ENCODE data around the gene C3. TPM values are rescaled to one million over a fixed set of nuclear protein-coding genes. Genes with fewer than 3 reads are reported as not detected.
A peak's percentile ranks its signal among the peaks of the same experiment; 100 is the strongest.

C3 gene
- total RNA-seq, 3 donors from 2014 or later: 6.5 to 7.4 (median 6.7) TPM

DNA sequence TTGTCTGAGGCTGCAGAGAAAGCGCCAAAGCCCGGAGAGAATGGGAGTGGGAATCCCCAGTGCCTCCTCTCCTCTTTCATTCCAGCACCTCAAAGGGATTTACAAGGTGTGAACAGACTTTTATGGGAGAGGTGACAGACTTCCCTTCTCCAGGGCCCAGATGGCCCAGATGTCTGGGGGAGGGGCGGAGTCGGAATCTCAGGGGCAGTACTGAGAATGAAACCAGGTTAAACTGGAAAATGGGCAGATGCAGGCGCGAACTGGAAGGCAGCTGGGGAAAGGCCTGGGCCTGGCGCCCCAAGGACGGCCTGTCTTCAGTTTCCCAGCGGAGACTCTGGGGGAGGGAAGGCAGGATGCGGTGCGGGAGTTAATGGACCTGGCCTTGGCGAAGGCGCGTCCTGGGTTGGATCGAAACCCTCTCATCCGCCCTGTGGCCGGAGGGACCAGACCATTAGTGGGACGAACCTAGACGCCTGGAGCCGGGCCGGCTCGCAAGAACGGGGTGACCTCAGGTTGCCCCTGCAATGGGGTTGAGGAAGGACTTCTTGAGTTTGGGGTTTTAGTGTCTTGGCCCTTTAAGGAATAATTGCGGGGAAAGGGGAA, 18.4 kb upstream of the C3 start:
- H3K27me3 Mint-ChIP-seq (ENCODE audit: low read depth): no peaks in the 10 kb centered on the region
- DNase-seq (no peak), ATAC-seq (no peak)
- peaks cover 8% of the 10 kb centered on the region for H3K36me3 Mint-ChIP-seq (ENCODE audit: insufficient read depth)
- H3K4me3 Mint-ChIP-seq: peak overlapping the region; percentile 97
- no peaks in the 10 kb centered on the region for H3K9me3 Mint-ChIP-seq
- peaks cover 35% of the 10 kb centered on the region for H3K4me1 Mint-ChIP-seq (ENCODE audit: low read depth)

- peak; percentile 72 for DNase-seq
- peaks cover 8% of the 10 kb centered on the region for H3K36me3 Mint-ChIP-seq (ENCODE audit: insufficient read depth)
- no peaks in the 10 kb centered on the region for H3K9me3 Mint-ChIP-seq
- peak overlapping the region; percentile 97 for H3K4me3 Mint-ChIP-seq
- H3K4me1 Mint-ChIP-seq (ENCODE audit: low read depth): peaks cover 35% of the 10 kb centered on the region
- ATAC-seq: peak in 1 of 2 donors; percentile 8
- H3K27me3 Mint-ChIP-seq (ENCODE audit: low read depth): no peaks in the 10 kb centered on the region
Measured at GRCh38 chr19:6737873-6738786, 17.7 kb upstream of the C3 start.

DNA sequence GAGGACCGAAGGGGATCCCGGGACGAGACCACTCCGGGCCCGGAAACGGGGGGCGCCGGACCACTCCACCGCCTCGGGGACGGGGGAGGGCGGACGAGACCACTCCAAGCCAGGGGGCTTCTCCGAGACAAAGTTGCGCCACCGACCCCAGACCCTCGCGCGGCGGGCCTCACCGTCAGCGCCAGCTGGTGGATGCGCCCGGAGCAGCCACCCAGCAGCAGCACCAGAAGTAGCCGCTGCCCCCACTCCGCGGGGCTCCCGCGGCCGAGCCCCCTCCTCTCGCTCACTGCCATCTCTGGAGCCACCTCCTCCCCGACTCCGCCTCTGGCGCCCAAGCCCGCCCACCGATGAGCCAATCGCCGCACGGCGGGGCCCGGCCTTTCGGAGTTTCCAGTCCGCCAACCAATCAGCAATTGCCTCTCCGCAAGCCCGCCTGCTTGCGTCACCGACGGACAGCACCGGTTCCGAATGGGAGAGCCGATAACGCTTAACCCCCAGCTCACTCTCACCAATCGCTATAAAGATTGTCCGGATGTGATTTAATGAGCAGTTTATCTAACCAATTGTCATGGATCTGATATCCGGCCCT, 16.9 kb upstream of the C3 start, which contains the start of gene GPR108:
Gene GPR108 (minus strand): TSS at position 297 of the 589 bp plus-strand sequence. CDS start 4 bp downstream, at position 293.
- Mint-ChIP-seq H3K36me3 (ENCODE audit: insufficient read depth) (peaks cover 10% of the 10 kb centered on the region), H3K27me3 (ENCODE audit: low read depth) (no peaks in the 10 kb centered on the region), H3K9me3 (no peaks in the 10 kb centered on the region), H3K4me1 (ENCODE audit: low read depth) (peaks cover 35% of the 10 kb centered on the region), H3K4me3 (peak within 1 kb of the TSS; percentile 97)
- ATAC-seq (peak; percentile 78 to 82), DNase-seq (peak; percentile 98)

DNA sequence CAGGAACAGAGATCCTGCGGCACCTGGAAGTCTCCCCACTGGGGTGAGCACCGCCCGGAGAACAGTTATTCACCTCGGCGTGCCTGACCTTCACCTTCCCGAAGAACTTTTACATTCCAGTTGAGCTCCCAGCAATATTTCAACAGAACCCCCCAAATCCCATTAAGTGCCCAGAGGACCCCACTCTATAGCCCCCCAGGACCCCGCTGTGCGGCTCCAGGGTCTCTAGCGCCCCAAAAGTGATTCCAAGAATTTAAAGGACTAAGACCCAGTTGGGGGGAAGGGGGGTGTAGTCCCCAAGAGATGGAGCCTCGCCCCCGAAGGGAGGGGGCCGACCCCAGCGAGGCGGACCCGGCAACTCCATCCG, 16.4 kb upstream of the C3 start:
- H3K4me1 Mint-ChIP-seq (ENCODE audit: low read depth): peaks cover 35% of the 10 kb centered on the region
- H3K36me3 Mint-ChIP-seq (ENCODE audit: insufficient read depth): peaks cover 10% of the 10 kb centered on the region
- peak overlapping the region; percentile 97 for H3K4me3 Mint-ChIP-seq
- no peaks in the 10 kb centered on the region for H3K9me3 Mint-ChIP-seq
- no peaks in the 10 kb centered on the region for H3K27me3 Mint-ChIP-seq (ENCODE audit: low read depth)
- DNase-seq (no peak), ATAC-seq (peak; percentile 0 to 1)

GRCh38 chr19:6736169-6736916, 15.9 kb upstream of the C3 start:
- ATAC-seq: peak; percentile 16 to 23
- peak; percentile 48 for DNase-seq
- Mint-ChIP-seq H3K27me3 (ENCODE audit: low read depth) (no peaks in the 10 kb centered on the region), H3K36me3 (ENCODE audit: insufficient read depth) (peaks cover 10% of the 10 kb centered on the region), H3K4me1 (ENCODE audit: low read depth) (peaks cover 34% of the 10 kb centered on the region), H3K9me3 (no peaks in the 10 kb centered on the region), H3K4me3 (peak overlapping the region; percentile 97)

GRCh38 chr19:6735181-6735911, 14.9 kb upstream of the C3 start:
- H3K27me3 Mint-ChIP-seq (ENCODE audit: low read depth): no peaks in the 10 kb centered on the region
- H3K36me3 Mint-ChIP-seq (ENCODE audit: insufficient read depth): peaks cover 10% of the 10 kb centered on the region
- H3K4me3 Mint-ChIP-seq: peak overlapping the region; percentile 97
- DNase-seq (no peak), ATAC-seq (no peak)
- no peaks in the 10 kb centered on the region for H3K9me3 Mint-ChIP-seq
- H3K4me1 Mint-ChIP-seq (ENCODE audit: low read depth): peaks cover 28% of the 10 kb centered on the region

DNA sequence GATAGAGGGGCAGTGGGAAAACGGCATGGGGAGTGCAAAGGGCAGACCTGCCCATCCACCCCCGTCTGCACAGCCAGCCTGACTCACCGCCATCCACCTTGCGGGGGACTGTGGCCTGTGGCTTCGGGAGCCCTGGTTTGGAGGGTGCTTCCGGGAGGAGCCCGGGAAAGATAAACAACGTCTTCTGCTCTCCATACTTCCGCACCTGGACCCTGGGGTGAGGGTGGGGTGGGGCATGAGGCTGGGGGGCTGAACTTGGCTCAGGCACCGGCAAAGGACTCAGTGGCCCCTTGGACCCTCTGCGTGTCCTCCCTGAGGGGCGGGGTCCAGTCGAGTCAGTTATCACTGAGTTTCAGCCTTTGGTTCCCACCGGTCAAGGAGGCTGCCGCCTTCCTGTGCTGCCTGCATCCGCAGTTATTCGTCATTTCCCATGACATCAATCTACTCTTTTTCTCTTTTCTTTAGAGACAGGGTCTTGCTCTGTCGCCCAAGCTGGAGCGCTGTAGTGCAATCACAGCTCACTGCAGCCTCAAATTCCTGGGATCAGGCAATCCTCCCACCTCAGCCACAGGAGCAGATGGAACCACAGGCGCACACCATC, 13.7 kb upstream of the C3 start:
- Mint-ChIP-seq H3K4me1 (ENCODE audit: low read depth) (peaks cover 26% of the 10 kb centered on the region), H3K36me3 (ENCODE audit: insufficient read depth) (peaks cover 10% of the 10 kb centered on the region), H3K4me3 (no peak overlapping the region), H3K27me3 (ENCODE audit: low read depth) (no peaks in the 10 kb centered on the region), H3K9me3 (no peaks in the 10 kb centered on the region)
- DNase-seq: no peak
- no peak for ATAC-seq

DNA sequence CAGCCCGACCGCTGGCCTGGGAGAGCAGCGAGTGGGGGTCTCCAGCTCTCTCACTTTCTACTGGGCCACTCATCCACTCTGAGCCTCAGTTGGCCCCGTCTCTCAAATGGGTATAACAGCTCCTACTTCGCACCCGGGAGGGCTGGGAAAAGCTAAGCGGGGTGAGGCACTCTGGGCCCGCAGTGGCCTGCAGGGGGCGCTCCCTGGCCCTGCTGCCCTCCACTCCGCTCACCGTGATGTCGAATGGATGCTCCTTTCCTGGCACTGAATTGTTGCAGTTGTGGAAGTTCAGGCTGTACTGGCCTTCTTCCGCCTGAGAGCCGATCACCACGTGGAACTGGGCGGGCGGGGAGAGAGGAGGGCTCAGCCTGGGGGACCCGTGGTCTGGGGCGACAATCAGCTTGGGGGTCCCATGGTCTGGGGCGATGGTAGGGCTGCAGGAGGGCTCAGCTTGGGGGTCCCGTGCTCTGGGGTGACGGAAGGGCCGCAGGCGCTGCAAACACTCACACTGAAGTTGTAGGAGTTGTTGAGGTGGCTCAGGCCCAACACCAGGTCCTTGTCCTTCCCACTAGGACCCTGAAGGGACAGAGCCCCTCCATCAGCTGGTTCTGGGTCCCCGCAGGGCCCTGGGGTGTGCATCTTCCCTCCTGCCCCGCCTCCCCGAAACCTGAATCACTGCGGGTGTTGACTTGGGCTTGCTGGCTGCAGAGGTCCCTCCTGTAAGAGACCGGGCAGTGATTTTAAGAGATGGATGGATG, 13.1 kb upstream of the C3 start:
- no peak overlapping the region for H3K4me3 Mint-ChIP-seq
- no peak for DNase-seq
- H3K36me3 Mint-ChIP-seq (ENCODE audit: insufficient read depth): peaks cover 10% of the 10 kb centered on the region
- H3K27me3 Mint-ChIP-seq (ENCODE audit: low read depth): no peaks in the 10 kb centered on the region
- no peak for ATAC-seq
- peaks cover 19% of the 10 kb centered on the region for H3K4me1 Mint-ChIP-seq (ENCODE audit: low read depth)
- no peaks in the 10 kb centered on the region for H3K9me3 Mint-ChIP-seq

DNA sequence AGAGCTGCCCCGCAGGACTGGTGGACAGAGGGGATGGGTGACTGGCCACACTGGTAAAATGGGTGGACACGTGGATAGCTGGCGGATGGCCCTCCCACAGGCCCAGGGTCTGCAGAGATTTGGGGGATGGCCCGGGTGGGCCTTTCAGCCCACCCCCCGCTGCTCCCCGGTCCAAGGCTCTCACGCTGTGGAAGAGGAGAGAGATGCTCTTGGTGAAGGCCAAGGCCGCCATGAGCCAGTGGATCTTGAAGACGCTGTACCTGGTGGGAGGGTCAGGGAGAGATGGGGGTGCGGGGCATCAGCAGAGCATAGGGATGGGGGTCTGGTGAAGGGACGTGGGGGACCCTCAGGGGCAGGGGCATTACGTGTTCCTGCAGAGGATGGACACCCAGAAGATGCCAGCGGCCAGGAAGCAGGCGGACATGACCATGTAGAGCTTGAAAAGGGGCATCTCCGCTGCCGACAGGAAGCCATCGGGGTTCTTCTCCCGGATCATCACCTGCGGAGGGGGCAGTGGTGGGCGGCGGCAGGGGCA, 12.4 kb upstream of the C3 start:
- H3K27me3 Mint-ChIP-seq (ENCODE audit: low read depth): no peaks in the 10 kb centered on the region
- H3K36me3 Mint-ChIP-seq (ENCODE audit: insufficient read depth): peaks cover 10% of the 10 kb centered on the region
- DNase-seq (no peak), ATAC-seq (no peak)
- H3K4me3 Mint-ChIP-seq: no peak overlapping the region
- peaks cover 12% of the 10 kb centered on the region for H3K4me1 Mint-ChIP-seq (ENCODE audit: low read depth)
- no peaks in the 10 kb centered on the region for H3K9me3 Mint-ChIP-seq

DNA sequence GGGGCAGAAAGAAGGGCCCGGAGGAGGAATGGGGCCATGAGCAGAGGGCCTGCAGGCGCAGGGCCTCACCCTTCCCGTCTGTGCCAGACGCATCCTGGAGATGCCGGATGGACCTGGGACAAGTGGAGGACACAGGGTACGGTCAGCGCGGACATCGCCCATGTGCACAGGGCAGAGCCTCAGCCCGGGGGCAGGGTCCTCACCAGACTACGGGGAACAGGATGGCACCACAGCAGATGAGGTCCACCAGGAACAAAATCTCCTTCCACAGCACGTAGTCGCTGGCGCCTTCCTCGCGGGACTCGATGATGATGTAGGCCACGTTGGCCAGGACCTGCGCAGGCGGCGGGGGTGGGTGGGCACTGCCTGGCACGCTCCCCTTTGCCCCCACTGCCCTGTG, 11.4 kb upstream of the C3 start:
- peaks cover 10% of the 10 kb centered on the region for H3K4me1 Mint-ChIP-seq (ENCODE audit: low read depth)
- peaks cover 10% of the 10 kb centered on the region for H3K36me3 Mint-ChIP-seq (ENCODE audit: insufficient read depth)
- no peaks in the 10 kb centered on the region for H3K9me3 Mint-ChIP-seq
- no peaks in the 10 kb centered on the region for H3K27me3 Mint-ChIP-seq (ENCODE audit: low read depth)
- DNase-seq (no peak), ATAC-seq (no peak)
- no peak overlapping the region for H3K4me3 Mint-ChIP-seq

GRCh38 chr19:6730941-6731670, 10.7 kb upstream of the C3 start:
- H3K4me1 Mint-ChIP-seq (ENCODE audit: low read depth): peaks cover 6% of the 10 kb centered on the region
- no peaks in the 10 kb centered on the region for H3K9me3 Mint-ChIP-seq
- no peak for DNase-seq
- ATAC-seq: no peak
- H3K36me3 Mint-ChIP-seq (ENCODE audit: insufficient read depth): peaks cover 10% of the 10 kb centered on the region
- H3K4me3 Mint-ChIP-seq: no peak overlapping the region
- no peaks in the 10 kb centered on the region for H3K27me3 Mint-ChIP-seq (ENCODE audit: low read depth)

DNA sequence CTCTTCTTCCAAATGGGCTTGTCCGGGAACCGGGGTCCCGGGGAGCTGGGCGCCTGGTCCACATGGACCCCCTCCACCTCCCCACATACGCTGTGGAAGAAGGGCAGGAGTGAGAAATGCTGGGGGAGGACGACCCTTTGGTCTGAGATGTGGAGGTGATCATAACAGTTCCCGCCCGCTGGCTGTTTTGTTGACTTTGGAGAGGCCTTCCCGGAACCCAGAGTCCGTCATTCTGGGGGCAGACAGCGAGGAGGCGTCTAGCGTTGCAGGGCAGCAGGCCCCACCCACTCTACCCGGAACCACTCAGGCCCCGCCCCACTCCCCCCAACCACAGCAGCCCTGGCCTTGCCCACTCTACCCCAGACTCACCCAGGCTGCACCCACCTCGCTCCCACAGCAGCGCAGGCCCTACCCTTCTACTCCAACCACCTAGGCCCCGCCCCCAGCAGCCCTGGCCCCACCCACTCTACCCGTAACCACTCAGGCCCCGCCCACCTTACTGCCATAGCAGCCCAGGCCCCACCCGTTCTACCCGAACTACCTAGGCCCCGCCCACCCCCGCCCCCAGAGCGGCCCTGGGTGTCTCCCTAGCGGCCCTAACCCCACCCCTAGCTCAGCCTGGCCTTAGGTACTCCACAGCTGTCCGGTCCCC, 9.8 kb upstream of the C3 start:
- DNase-seq (no peak), ATAC-seq (peak; percentile 55 to 56)
- H3K4me1 Mint-ChIP-seq (ENCODE audit: low read depth): peaks cover 3% of the 10 kb centered on the region
- peaks cover 10% of the 10 kb centered on the region for H3K36me3 Mint-ChIP-seq (ENCODE audit: insufficient read depth)
- no peak overlapping the region for H3K4me3 Mint-ChIP-seq
- no peaks in the 10 kb centered on the region for H3K9me3 Mint-ChIP-seq
- H3K27me3 Mint-ChIP-seq (ENCODE audit: low read depth): no peaks in the 10 kb centered on the region
